HepG2 (cell line): ENCODE data around the gene CNNM4. TPM values are rescaled to one million over a fixed set of nuclear protein-coding genes. Genes with fewer than 3 reads are reported as not detected.
A peak's percentile ranks its signal among the peaks of the same experiment; 100 is the strongest.

Experiments
- ATM ChIP-seq: fragments of 450-650 bp; IDR thresholded peaks from 2 replicates; pipeline ENCODE4 v1.7.1; 2017; ENCODE audit warnings: mild to moderate bottlenecking, borderline replicate concordance
- FOXK1 ChIP-seq: sonication (generic); formaldehyde crosslinking; IDR thresholded peaks from 2 replicates; pipeline ENCODE4 v1.4.0; 2020; ENCODE audit warnings: low read depth, missing genetic modification reagents, borderline replicate concordance
- JDP2 ChIP-seq: sonication (generic); formaldehyde crosslinking; IDR thresholded peaks from 2 replicates; pipeline ENCODE4 v1.8.1; 2022; ENCODE audit warnings: missing genetic modification reagents, borderline replicate concordance
- KLF6 ChIP-seq: IDR thresholded peaks from 2 replicates; pipeline ENCODE4 v1.8.0; 2016; ENCODE audit warnings: missing biosample characterization, missing genetic modification reagents
- PPARG ChIP-seq: conservative IDR thresholded peaks from 2 replicates; pipeline ENCODE4 v1.6.1; 2016; ENCODE audit warnings: missing biosample characterization, missing genetic modification reagents
- SNAPC2 ChIP-seq: sonication (generic); formaldehyde crosslinking; IDR thresholded peaks from 2 replicates; pipeline ENCODE4 v1.8.1; 2022; ENCODE audit warnings: mild to moderate bottlenecking, missing genetic modification reagents
- TEAD3 ChIP-seq: optimal IDR thresholded peaks from 2 replicates; pipeline ENCODE3; 2016; ENCODE audit warnings: borderline replicate concordance
- ZFP62 ChIP-seq: sonication (generic); formaldehyde crosslinking; IDR thresholded peaks from 2 replicates; pipeline ENCODE4 v1.4.0; 2020; ENCODE audit warnings: missing genetic modification reagents
- ZNF703 ChIP-seq: sonication (generic); formaldehyde crosslinking; IDR thresholded peaks from 2 replicates; pipeline ENCODE4 v1.5.1; 2020; ENCODE audit warnings: missing genetic modification reagents, mild to moderate bottlenecking, moderate library complexity, borderline replicate concordance
- ZSCAN12 ChIP-seq: sonication (generic); formaldehyde crosslinking; IDR thresholded peaks from 2 replicates; pipeline ENCODE4 v1.9.0; 2021; ENCODE audit warnings: mild to moderate bottlenecking, missing genetic modification reagents
- polyA plus RNA-seq, 8 experiments: library from polyadenylated mRNA; depleted of rRNA in 3 of 8; stranded (reverse) in 7 of 8; unstranded in 1 of 8; fragments of >200 nt; fragmentation: Illumina TruSeq in 4 of 8; extraction: Trizol in 4 of 8; gene quantifications; 2 replicates each; pipeline versions ENCODE4 v1.2.1 to v1.2.3, GENCODE V29; 2011 to 2016; ENCODE audit warnings: low read depth in 4 of 8, missing spikeins in 1 of 8, mixed read lengths in 1 of 8; ENCODE audit not compliant: insufficient read depth in 1 of 8
- total RNA-seq, 5 experiments: library from RNA; depleted of rRNA; stranded (reverse); fragments of >200 nt; fragmentation: Illumina TruSeq; extraction: Trizol; gene quantifications; 2 replicates each; pipeline ENCODE4 v1.2.3, GENCODE V29; 2016; ENCODE audit warnings: low read depth in 1 of 5
- TF ChIP-seq, protein P1 (sequence below): fragments of 450-650 bp; IDR thresholded peaks from 2 replicates; pipeline ENCODE4 v1.6.1; 2016
- TF ChIP-seq, protein P2 (sequence below): sonication (generic); formaldehyde crosslinking; IDR thresholded peaks from 2 replicates; pipeline ENCODE4 v1.4.0; 2020; ENCODE audit warnings: missing genetic modification reagents, mild to moderate bottlenecking, borderline replicate concordance
- TF ChIP-seq, protein P3 (sequence below): sonication (generic); formaldehyde crosslinking; IDR thresholded peaks from 2 replicates; pipeline ENCODE4 v1.8.1; 2023; ENCODE audit warnings: mild to moderate bottlenecking, missing genetic modification reagents, borderline replicate concordance
- TF ChIP-seq, protein P4 (sequence below): sonication (generic); formaldehyde crosslinking; IDR thresholded peaks from 2 replicates; pipeline ENCODE4 v1.8.1; 2022; ENCODE audit warnings: low read depth, mild to moderate bottlenecking, missing genetic modification reagents
- TF ChIP-seq, protein P5 (sequence below): sonication (generic); formaldehyde crosslinking; IDR thresholded peaks from 2 replicates; pipeline ENCODE4 v1.5.0; 2020; ENCODE audit warnings: mild to moderate bottlenecking, missing genetic modification reagents, borderline replicate concordance
- TF ChIP-seq, protein P6 (sequence below): sonication (generic); formaldehyde crosslinking; IDR thresholded peaks from 2 replicates; pipeline ENCODE4 v1.8.1; 2023; ENCODE audit warnings: mild to moderate bottlenecking, inconsistent platforms, moderate library complexity, missing genetic modification reagents, borderline replicate concordance

The CNNM4 gene
- total and polyA plus RNA-seq, 2 of the 13 experiments (the other 11 are each of a cell fraction or from before 2014, with no cell fraction given), result 5.9 to 8.4 TPM

DNA sequence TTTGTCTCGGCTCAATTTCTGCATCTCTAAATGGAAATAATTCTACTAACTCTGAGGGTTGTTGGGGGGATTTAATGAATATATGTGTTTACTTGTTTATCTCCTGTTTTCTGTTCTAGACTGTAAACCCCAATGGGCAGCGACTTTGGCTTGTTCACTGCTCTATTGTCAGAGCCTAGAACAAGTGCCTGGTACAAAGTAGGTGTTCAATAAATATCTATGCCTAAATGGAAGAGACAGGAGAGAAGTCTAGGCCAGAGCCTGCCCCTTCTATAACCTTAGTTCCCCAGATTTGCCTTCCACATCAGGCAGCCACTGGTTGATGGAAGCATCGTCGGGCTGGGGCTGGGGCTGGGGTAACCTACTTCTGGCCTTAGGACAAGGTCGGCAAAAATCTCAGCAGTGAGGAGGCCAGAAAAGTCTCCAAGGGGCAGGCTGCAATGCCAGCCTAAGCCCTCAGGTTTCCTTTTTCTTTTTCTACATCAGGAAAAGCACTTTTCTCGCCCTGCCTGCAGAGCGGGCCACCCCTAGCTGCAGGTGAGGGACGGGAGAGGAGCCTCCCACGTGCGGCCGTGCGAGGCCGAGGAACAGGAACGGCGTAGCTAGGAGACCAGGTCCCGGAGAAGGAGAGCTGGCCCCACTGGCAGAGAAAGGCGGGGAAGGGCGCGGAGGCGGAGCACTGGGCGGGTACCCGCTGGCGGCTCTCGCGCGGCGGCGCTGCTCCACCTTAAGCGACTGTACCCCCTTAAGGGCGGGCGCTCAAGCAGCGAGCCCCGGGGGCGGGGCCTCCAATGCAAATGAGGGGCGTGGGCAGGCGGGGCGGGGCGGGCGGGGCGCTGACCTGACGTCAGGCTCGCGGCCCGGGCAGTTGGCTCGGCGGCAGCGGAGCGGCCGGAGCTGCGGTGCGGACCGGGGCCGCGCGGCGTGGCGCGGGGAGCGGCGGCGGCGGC, at the start of gene CNNM4 (continued):
- peak; percentile 69; the same call in 1 of the 2 replicates for TF ChIP-seq SNAPC2 (CRISPR knock-in tag)
- TF ChIP-seq, protein P1, sequence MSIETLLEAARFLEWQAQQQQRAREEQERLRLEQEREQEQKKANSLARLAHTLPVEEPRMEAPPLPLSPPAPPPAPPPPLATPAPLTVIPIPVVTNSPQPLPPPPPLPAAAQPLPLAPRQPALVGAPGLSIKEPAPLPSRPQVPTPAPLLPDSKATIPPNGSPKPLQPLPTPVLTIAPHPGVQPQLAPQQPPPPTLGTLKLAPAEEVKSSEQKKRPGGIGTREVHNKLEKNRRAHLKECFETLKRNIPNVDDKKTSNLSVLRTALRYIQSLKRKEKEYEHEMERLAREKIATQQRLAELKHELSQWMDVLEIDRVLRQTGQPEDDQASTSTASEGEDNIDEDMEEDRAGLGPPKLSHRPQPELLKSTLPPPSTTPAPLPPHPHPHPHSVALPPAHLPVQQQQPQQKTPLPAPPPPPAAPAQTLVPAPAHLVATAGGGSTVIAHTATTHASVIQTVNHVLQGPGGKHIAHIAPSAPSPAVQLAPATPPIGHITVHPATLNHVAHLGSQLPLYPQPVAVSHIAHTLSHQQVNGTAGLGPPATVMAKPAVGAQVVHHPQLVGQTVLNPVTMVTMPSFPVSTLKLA, result no peak
- no peak for TF ChIP-seq ZNF703
- TF ChIP-seq KLF6, result 0 out of 2 replicates have a peak, but pooled peaks have one; percentile 33
- TF ChIP-seq, protein P2, sequence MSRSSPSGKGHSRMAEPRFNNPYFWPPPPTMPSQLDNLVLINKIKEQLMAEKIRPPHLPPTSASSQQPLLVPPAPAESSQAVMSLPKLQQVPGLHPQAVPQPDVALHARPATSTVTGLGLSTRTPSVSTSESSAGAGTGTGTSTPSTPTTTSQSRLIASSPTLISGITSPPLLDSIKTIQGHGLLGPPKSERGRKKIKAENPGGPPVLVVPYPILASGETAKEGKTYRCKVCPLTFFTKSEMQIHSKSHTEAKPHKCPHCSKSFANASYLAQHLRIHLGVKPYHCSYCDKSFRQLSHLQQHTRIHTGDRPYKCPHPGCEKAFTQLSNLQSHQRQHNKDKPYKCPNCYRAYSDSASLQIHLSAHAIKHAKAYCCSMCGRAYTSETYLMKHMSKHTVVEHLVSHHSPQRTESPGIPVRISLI, result no peak
- no peak for TF ChIP-seq ATM
- TF ChIP-seq ZSCAN12 (CRISPR knock-in tag), result no peak
- TF ChIP-seq, protein P3, sequence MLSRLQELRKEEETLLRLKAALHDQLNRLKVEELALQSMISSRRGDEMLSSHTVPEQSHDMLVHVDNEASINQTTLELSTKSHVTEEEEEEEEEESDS (CRISPR knock-in tag), result no peak
- TF ChIP-seq, protein P4, sequence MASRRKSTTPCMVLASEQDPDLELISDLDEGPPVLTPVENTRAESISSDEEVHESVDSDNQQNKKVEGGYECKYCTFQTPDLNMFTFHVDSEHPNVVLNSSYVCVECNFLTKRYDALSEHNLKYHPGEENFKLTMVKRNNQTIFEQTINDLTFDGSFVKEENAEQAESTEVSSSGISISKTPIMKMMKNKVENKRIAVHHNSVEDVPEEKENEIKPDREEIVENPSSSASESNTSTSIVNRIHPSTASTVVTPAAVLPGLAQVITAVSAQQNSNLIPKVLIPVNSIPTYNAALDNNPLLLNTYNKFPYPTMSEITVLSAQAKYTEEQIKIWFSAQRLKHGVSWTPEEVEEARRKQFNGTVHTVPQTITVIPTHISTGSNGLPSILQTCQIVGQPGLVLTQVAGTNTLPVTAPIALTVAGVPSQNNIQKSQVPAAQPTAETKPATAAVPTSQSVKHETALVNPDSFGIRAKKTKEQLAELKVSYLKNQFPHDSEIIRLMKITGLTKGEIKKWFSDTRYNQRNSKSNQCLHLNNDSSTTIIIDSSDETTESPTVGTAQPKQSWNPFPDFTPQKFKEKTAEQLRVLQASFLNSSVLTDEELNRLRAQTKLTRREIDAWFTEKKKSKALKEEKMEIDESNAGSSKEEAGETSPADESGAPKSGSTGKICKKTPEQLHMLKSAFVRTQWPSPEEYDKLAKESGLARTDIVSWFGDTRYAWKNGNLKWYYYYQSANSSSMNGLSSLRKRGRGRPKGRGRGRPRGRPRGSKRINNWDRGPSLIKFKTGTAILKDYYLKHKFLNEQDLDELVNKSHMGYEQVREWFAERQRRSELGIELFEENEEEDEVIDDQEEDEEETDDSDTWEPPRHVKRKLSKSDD, result peak; percentile 25; the same call in 1 of the 2 replicates
- TF ChIP-seq ZFP62 (CRISPR knock-in tag), result no peak
- TF ChIP-seq, protein P5, sequence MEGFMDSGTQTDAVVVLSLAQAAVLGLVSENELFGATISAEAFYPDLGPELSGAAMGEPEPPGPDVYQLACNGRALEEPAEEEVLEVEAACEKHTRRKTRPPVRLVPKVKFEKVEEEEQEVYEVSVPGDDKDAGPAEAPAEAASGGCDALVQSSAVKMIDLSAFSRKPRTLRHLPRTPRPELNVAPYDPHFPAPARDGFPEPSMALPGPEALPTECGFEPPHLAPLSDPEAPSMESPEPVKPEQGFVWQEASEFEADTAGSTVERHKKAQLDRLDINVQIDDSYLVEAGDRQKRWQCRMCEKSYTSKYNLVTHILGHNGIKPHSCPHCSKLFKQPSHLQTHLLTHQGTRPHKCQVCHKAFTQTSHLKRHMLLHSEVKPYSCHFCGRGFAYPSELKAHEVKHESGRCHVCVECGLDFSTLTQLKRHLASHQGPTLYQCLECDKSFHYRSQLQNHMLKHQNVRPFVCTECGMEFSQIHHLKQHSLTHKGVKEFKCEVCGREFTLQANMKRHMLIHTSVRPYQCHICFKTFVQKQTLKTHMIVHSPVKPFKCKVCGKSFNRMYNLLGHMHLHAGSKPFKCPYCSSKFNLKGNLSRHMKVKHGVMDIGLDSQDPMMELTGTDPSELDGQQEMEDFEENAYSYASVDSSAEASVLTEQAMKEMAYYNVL (CRISPR knock-in tag), result no peak
- peak; percentile 36 for TF ChIP-seq TEAD3 (CRISPR knock-in tag)
- peak; percentile 48; the same call in 1 of the 2 replicates for TF ChIP-seq FOXK1
- TF ChIP-seq PPARG, result 0 out of 2 replicates have a peak, but pooled peaks have one; percentile 13
- TF ChIP-seq, protein P6, sequence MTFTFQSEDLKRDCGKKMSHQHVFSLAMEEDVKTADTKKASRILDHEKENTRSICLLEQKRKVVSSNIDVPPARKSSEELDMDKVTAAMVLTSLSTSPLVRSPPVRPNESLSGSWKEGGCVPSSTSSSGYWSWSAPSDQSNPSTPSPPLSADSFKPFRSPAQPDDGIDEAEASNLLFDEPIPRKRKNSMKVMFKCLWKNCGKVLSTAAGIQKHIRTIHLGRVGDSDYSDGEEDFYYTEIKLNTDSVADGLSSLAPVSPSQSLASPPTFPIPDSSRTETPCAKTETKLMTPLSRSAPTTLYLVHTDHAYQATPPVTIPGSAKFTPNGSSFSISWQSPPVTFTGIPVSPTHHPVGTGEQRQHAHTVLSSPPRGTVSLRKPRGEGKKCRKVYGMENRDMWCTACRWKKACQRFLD (CRISPR knock-in tag), result no peak
- no peak for TF ChIP-seq JDP2 (CRISPR knock-in tag)
